ENCODE results near the gene BOLA3.

- TF ChIP-seq EP300 (IDR thresholded peaks at IDR 0.05; ENCODE audit: low read depth), result no peak
- peak in 4 of 5 experiments; percentile 53 to 72 (median 64) for TF ChIP-seq CTCF (IDR thresholded peaks at IDR 0.05)
These were observed at the start of gene BOLA3 for GRCh38 chr2:74147727-74148456.

Measured in transverse colon (tissue), 3 donors.